Fibroblast of lung (primary cell): ENCODE measurements around the gene FHIT. TPM values are rescaled to one million over a fixed set of nuclear protein-coding genes. Genes with fewer than 3 reads are reported as not detected.

Experiments
- DNase-seq, 2 donors: peaks; one replicate each; pipeline versions ENCODE4 v3.0.0 to v3.0.0-alpha.2; 2010; ENCODE audit warnings: low read depth in 2 of 2
- H2AFZ ChIP-seq: 2 replicates; pipeline ENCODE4 v1.5.1; 2012; ENCODE audit warnings: low read length, control low read depth, inconsistent platforms
- H3K27ac ChIP-seq: 2 replicates; pipeline ENCODE4 v1.5.1; 2011; ENCODE audit warnings: low read length, control low read depth; ENCODE audit not compliant: insufficient read depth
- H3K27me3 ChIP-seq: 2 replicates; pipeline ENCODE4 v1.5.1; 2011; ENCODE audit warnings: mild to moderate bottlenecking, low read length; ENCODE audit not compliant: control insufficient read depth, insufficient read depth
- H3K36me3 ChIP-seq: 2 replicates; pipeline ENCODE4 v1.5.1; 2011; ENCODE audit warnings: low read length; ENCODE audit not compliant: control insufficient read depth, insufficient read depth
- H3K4me1 ChIP-seq: 2 replicates; pipeline ENCODE4 v1.5.1; 2011; ENCODE audit warnings: low read length; ENCODE audit not compliant: control insufficient read depth, insufficient read depth; ENCODE audit errors: extremely low read depth
- H3K4me2 ChIP-seq: 2 replicates; pipeline ENCODE4 v1.5.1; 2011; ENCODE audit warnings: low read length, control low read depth; ENCODE audit not compliant: insufficient read depth; ENCODE audit errors: extremely low read depth
- H3K4me3 ChIP-seq, 4 experiments: fragments of 200-600 bp in 1 of 4; sonication (generic) in 1 of 4; replicated peaks in 1 of 4; 2 replicates each; pipeline ENCODE4 v1.5.1; 2011 to 2016; ENCODE audit warnings: low read length in 4 of 4, low read depth in 3 of 4, mild to moderate bottlenecking in 3 of 4, control low read depth in 2 of 4, inconsistent platforms in 1 of 4, mixed read lengths in 1 of 4; ENCODE audit not compliant: insufficient read depth in 1 of 4; ENCODE audit errors: control extremely low read depth in 1 of 4
- H3K79me2 ChIP-seq: 2 replicates; pipeline ENCODE4 v1.5.1; 2012; ENCODE audit warnings: mild to moderate bottlenecking, low read length, inconsistent platforms; ENCODE audit not compliant: control insufficient read depth, insufficient read depth
- H3K9ac ChIP-seq: 2 replicates; pipeline ENCODE4 v1.5.1; 2011; ENCODE audit warnings: mild to moderate bottlenecking, low read length, control low read depth; ENCODE audit not compliant: insufficient read depth
- H3K9me3 ChIP-seq: 2 replicates; pipeline ENCODE4 v1.5.1; 2012; ENCODE audit warnings: low read depth, low read length; ENCODE audit not compliant: control insufficient read depth, insufficient read depth
- H4K20me1 ChIP-seq: 2 replicates; pipeline ENCODE4 v1.5.1; 2011; ENCODE audit warnings: low read length; ENCODE audit not compliant: control insufficient read depth, insufficient read depth; ENCODE audit errors: extremely low read depth
- CTCF ChIP-seq, 2 donors: IDR thresholded peaks in 1 of 2; conservative IDR thresholded peaks in 1 of 2; 1 replicate in 1 of 2; 2 replicates in 1 of 2; pipeline ENCODE4 v1.5.1; 2011 to 2012; ENCODE audit warnings: low read length in 2 of 2, control low read depth in 1 of 2, inconsistent platforms in 1 of 2, low read depth in 1 of 2, mild to moderate bottlenecking in 1 of 2
- EZH2 ChIP-seq: IDR thresholded peaks from 2 replicates; pipeline ENCODE4 v1.5.1; 2012; ENCODE audit warnings: low read length, control low read depth, mild to moderate bottlenecking; ENCODE audit errors: missing control alignments
- polyA plus RNA-seq, 2 donors: library from polyadenylated mRNA; depleted of rRNA in 1 of 2; stranded (reverse) in 1 of 2; unstranded in 1 of 2; fragments of >200 nt; gene quantifications; 2 replicates each; pipeline ENCODE4 v1.2.1, GENCODE V29; 2011 to 2012; ENCODE audit warnings: missing spikeins in 1 of 2
- total RNA-seq: library from RNA; depleted of rRNA; stranded (reverse); fragments of >200 nt; gene quantifications from 2 replicates; pipeline ENCODE4 v1.2.1, GENCODE V29; 2014

Gene FHIT
- total and polyA plus RNA-seq, 2 donors (not counting 1 experiment from before 2014, with no cell fraction given), result 0.79 to 2.1 TPM

GRCh38 chr3:60599586-60599985 lies 651.7 kb downstream of the FHIT start:
- Histone ChIP-seq H3K27me3 (no peaks in the 10 kb centered on the region), H3K9me3 (no peaks in the 10 kb centered on the region), H3K4me2 (no peak overlapping the region), H3K79me2 (no peaks in the 10 kb centered on the region), H3K4me3 (no peak overlapping the region), H3K9ac (no peak overlapping the region), H2AFZ (no peak overlapping the region), H3K4me1 (no peaks in the 10 kb centered on the region), H3K36me3 (no peaks in the 10 kb centered on the region), H3K27ac (no peak overlapping the region), H4K20me1 (no peaks in the 10 kb centered on the region)
- TF ChIP-seq CTCF (conservative IDR thresholded peaks at IDR 0.05 in 1 of 2, IDR thresholded peaks at IDR 0.05 in 1 of 2; ENCODE audit: low read depth in 1 of 2, low read length in 2 of 2), result no peak
- TF ChIP-seq EZH2, result no peak
- no peak for DNase-seq

GRCh38 chr3:60598671-60599070 lies 652.6 kb downstream of the FHIT start:
- Histone ChIP-seq H3K79me2 (no peaks in the 10 kb centered on the region), H3K36me3 (no peaks in the 10 kb centered on the region), H3K9ac (no peak overlapping the region), H3K4me1 (no peaks in the 10 kb centered on the region), H2AFZ (no peak overlapping the region), H3K27ac (no peak overlapping the region), H4K20me1 (no peaks in the 10 kb centered on the region), H3K27me3 (no peaks in the 10 kb centered on the region), H3K4me2 (no peak overlapping the region), H3K9me3 (no peaks in the 10 kb centered on the region), H3K4me3 (no peak overlapping the region)
- DNase-seq, result peak in 1 of 2 donors; percentile 39
- TF ChIP-seq EZH2 (no peak), CTCF (conservative IDR thresholded peaks at IDR 0.05 in 1 of 2, IDR thresholded peaks at IDR 0.05 in 1 of 2; ENCODE audit: low read depth in 1 of 2, low read length in 2 of 2) (no peak)

GRCh38 chr3:60594025-60594424 lies 657.2 kb downstream of the FHIT start:
- no peaks in the 10 kb centered on the region for H3K27me3 ChIP-seq
- no peaks in the 10 kb centered on the region for H3K9me3 ChIP-seq
- no peak overlapping the region for H3K9ac ChIP-seq
- peak; percentile 53 to 88 for DNase-seq
- no peak overlapping the region for H3K27ac ChIP-seq
- no peak overlapping the region for H2AFZ ChIP-seq
- H3K4me1 ChIP-seq, result no peaks in the 10 kb centered on the region
- H3K79me2 ChIP-seq, result no peaks in the 10 kb centered on the region
- no peak overlapping the region for H3K4me2 ChIP-seq
- no peaks in the 10 kb centered on the region for H3K36me3 ChIP-seq
- TF ChIP-seq CTCF (conservative IDR thresholded peaks at IDR 0.05 in 1 of 2, IDR thresholded peaks at IDR 0.05 in 1 of 2; ENCODE audit: low read depth in 1 of 2, low read length in 2 of 2), result no peak
- TF ChIP-seq EZH2, result no peak
- no peaks in the 10 kb centered on the region for H4K20me1 ChIP-seq
- H3K4me3 ChIP-seq, result no peak overlapping the region
